Sigmoid colon (tissue), 4 donors: ENCODE measurements around the gene GOLGA6C.
"Not testable (repeated sequence)": the region's sequence is repeated elsewhere in the genome, so short reads cannot be mapped to it uniquely, and the experiment has no call there.

ENCODE experiments used
- POLR2AphosphoS5 ChIP-seq, 4 donors: sonication (generic); formaldehyde crosslinking; IDR thresholded peaks; one replicate each; pipeline ENCODE4 v1.6.1; 2017; ENCODE audit warnings: antibody characterized with exemption in 4 of 4
- TF ChIP-seq, protein P1 (sequence below), 4 experiments: fragments of 450-650 bp in 3 of 4; fragments of 200-600 bp in 1 of 4; IDR thresholded peaks; one replicate each; pipeline ENCODE4 v1.5.1; 2016 to 2019; ENCODE audit warnings: antibody characterized with exemption in 4 of 4, mild to moderate bottlenecking in 3 of 4, moderate library complexity in 2 of 4

DNA sequence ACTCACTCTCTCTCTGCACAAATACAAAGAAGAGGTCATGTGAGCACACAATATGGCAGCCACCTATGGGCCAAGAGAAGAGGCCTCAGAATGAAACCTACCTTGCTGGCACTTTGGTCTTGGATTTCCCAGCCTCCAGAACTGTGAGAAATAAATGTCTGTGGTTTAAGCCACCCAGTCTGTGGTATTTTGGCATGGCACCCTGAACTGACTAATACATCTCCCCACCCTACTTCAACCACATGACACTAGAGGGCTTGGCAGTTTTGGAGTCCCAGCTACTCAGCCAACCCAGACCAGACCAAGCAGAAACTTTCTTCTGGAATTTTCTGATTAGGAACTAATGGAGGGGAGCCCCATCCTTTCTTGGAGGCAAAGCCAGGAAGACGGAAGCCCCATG, 54.4 kb downstream of the GOLGA6C start:
- TF ChIP-seq, protein P1, sequence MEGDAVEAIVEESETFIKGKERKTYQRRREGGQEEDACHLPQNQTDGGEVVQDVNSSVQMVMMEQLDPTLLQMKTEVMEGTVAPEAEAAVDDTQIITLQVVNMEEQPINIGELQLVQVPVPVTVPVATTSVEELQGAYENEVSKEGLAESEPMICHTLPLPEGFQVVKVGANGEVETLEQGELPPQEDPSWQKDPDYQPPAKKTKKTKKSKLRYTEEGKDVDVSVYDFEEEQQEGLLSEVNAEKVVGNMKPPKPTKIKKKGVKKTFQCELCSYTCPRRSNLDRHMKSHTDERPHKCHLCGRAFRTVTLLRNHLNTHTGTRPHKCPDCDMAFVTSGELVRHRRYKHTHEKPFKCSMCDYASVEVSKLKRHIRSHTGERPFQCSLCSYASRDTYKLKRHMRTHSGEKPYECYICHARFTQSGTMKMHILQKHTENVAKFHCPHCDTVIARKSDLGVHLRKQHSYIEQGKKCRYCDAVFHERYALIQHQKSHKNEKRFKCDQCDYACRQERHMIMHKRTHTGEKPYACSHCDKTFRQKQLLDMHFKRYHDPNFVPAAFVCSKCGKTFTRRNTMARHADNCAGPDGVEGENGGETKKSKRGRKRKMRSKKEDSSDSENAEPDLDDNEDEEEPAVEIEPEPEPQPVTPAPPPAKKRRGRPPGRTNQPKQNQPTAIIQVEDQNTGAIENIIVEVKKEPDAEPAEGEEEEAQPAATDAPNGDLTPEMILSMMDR (IDR thresholded peaks at IDR 0.05), result not testable (repeated sequence)
- not testable (repeated sequence) for TF ChIP-seq POLR2AphosphoS5 (IDR thresholded peaks at IDR 0.05)
